Fibroblast of gingiva (primary cell): Measurements from ENCODE around the gene PTPRU.
"Not testable (repeated sequence)": the region's sequence is repeated elsewhere in the genome, so short reads cannot be mapped to it uniquely, and the experiment has no call there.

Experiments
- DNase-seq: peaks from one replicate; pipeline ENCODE4 v3.0.0-alpha.2; 2011; ENCODE audit warnings: low read depth

PTPRU gene

DNA sequence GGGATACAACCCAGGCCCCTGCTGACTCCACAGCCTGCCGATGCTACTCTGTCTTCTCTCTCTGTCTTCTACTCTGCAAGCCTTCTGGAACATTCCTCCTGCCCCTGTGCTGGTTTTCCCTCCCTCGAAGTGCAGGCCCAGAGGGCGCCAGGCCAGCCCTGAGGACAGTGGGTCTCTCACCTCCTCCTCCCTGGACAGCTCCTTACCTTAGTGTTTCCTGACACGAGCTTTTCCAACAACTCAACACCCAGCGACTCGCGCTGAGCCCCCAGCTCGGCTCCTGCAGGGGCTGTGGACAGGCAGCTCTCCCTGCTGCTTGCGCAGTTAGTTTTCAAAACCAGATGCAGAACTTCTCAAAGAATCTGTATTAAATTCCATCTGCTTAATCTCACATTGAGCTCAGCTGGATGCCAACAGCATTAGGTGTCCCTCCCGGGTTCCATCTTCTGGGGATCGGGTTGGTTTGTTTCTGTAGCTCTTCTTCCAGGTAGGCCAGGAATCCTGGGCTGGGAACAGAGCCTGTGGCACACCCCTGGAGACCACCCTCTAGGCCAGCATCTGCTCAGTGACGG is 54.2 kb downstream of the PTPRU start:
- DNase-seq, result no peak

DNA sequence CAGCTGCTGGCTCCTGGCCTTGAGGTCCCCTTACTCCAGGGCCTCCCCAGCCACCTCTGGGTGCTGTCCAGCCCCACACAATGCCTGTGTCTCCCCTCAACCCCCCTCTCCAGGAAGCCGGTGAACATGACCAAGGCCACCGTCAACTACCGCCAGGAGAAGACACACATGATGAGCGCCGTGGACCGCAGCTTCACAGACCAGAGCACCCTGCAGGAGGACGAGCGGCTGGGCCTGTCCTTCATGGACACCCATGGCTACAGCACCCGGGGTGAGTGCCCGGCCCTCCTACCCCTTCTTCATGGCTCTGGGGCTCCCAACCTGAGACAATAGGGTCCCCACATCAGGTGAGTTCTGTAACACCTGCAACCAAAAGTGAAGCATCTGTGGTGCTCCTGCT is 55.4 kb downstream of the PTPRU start:
- DNase-seq, result no peak

DNA sequence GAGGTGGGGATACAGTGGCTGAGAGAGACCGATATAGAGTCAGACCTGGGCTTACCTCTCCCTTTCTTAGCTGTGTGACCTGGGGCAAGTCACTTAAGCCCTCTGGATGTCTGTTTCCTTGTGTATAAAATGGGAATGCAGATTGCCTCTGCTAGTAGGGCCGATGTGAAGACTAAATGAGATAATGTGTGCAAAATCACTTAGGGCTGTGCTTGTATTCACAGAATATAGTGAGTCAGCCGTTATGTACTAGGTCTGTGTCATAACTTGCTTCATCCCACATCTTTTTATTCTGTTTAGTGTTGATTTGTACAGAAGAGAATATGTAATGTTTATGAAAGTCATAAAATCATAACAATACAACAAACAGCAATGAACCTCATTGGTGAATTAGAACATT is 56.0 kb downstream of the PTPRU start:
- no peak for DNase-seq

DNA sequence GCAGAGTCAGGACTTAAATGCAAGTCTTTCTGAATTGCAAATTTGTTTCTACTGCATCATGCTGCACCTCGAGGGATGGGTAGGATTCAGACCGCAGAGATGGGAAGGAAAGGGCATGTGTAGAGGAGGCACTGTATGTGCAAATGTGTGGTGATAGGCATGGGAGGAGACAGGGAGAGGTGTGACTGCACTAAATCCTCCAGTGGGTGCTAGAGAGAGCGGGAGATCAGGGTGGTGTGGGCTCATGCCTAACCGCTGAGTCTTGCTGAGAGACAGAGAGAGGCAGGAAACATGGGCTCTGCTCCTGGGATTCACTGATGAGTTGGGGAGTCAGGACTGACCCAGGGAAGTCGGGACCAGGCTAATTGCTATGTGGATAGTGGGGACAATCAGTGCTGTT is 61.1 kb downstream of the PTPRU start:
- DNase-seq, result no peak

DNA sequence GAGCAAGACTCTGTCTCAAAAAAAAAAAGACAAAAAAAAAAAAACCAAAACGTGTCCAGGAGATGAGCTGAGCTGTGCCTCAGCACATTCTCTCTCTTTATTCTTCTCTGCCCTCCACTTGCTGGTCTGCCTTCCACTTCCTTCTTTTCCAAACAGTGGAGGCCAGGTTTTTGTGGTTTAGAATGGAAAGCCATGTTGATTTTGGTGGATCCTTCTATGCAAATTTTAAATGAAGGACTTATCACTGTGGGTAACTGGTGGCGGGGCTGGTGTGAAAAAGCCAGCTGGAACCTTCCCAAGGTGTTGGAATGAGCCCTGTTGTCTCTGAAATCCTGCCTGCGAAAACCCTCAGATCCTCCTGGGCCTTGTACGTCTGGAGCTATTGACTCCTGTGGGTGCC is 61.9 kb downstream of the PTPRU start:
- no peak for DNase-seq

DNA sequence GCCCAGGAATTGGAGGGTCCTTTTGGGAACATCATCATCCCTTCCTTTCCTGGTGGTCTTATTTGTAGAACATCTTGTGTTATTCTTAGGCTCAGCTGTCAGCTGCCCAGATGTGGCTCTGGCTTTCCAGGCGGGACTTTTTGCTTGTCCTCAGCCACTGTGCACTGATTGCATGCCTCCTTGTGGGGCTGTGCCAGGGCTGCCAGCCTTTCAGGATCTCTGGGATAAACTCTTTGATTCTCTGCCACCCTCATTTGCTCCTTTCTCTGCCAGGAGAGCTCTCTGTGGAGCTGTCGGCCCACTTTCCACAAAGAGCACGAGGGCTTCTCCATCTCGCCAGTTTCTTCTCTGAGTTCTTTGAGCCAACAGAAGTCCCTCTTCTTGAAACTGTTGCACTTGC is 63.1 kb downstream of the PTPRU start:
- DNase-seq, result no peak

DNA sequence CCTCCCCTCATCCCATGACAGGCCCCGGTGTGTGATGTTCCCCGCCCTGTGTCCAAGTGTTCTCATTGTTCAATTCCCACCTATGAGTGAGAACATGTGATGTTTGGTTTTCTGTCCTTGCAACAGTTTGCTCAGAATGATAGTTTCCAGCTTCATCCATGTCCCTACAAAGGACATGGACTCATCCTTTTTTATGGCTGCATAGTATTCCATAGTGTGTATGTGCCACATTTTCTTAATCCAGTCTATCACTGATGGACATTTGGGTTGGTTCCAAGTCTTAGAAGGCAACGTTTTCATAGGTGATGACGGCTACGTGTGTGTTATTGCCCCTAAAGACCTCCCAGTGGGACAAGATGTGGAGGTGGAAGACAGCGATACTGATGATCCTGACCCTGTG is 65.4 kb downstream of the PTPRU start:
- DNase-seq, result not testable (repeated sequence)

DNA sequence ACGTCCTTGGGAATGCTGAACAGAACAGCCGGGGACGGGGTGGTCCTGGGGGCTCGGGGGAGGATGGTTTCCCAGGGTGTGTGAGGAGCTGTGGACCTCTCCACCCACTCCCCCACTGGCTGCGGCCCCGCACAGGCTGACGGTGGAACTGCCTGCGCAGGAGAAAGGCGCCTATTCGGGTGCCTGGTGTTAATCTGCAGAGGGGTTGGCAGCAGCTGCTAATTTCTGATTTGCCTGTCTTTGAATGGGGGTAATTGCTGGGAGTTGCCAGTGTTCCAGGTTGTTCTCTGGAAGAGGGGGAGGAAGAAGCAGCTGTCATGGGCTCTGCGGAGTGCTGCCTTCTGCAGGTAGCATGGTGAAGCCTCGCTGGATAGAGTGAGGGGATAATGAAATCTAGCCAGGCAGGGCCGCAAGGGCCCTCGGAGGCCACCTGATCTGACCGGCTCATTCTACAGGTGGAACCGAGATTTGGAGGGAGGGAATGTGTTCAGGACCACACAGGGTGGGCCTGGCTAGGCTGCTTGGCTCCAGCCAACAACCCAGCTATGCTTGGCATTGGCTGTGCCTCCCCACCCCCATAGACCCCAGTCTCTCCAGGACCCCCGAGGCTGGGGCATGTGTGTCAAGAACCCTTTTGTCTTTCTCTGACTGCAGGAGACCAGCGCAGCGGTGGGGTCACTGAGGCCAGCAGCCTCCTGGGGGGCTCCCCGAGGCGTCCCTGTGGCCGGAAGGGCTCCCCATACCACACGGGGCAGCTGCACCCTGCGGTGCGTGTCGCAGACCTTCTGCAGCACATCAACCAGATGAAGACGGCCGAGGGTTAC is 67.1 kb downstream of the PTPRU start:
- DNase-seq, result no peak

DNA sequence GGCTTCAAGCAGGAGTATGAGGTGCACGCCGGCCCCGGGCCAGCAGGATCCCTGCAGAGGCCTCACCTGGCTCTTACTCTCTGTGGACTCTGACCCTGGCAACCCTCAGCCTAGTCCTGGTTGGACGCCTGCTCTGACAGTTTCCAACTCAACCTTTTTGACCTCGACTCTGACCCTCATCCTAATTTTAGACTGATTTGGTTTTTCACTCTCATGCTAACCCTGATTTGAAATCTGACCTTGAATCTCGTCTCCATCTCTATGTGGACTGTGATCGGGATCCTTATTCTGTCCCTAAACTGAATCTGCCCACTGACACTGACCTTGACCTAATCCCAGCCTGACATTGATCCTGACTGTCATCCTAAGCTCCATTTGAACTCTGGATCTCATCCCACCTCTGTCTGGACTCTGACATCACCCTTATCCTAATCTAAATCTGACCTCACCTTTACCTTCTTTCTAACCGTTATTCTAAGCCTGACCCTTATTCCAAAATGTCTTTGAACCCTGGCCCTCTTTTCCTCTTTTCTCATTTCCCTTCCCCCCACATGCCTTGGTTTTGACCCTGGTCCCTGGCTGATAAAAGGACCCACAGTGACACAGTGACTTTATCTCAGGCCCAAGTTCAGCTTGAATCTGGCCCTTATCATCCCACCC is 67.8 kb downstream of the PTPRU start:
- no peak for DNase-seq

DNA sequence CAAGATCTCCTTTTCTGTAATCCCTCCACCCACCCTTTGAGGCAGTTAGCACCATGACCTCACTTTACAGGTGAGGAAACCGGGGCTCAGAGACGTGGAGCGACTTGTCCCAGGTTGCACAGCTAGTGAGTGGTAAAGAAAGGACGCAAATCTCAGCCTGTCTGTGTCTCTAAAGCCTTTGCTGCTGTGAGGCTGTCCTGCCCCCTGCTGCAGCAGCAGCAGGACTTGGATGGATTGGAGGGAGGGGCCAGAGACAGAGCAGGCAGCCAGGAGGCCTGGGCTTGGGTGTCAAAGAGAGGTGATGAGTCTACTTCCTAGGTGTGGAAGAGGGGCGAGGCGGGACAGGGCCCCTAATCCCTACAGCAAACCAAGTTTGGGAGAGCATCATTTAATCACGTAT is 69.6 kb downstream of the PTPRU start:
- no peak for DNase-seq

DNA sequence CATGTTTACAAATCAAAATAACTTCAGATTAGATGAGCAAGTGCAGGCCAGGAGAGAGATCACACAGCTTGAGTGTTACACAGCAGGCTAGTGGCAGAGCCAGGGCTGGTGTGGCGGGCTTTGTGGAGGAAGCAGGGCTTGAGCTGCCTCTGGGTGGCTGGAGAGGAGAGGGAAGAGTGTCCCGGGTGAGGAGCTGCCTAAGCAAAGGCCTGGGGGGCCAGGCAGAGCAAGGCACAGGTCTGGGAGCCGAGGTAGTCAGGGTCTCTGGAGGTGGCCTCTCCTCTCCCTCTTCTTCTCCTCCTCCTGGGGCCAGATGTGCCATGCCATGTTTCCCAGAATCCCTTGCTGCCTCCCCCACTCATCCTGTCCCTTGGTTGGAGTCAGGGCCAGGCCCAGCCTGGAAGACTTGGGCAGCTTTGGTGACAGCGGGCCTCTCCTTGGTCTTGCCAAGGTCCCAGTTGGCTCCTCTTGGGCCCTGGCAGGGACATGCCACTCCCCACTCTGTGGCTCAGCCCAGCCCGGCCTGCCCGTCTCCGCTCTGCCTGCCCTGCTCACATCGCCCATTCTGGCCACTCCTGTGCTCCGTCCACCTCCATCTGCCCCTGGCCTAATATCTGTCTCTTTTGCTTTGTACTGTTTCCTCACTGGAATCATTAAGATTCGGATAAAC is 70.3 kb downstream of the PTPRU start:
- no peak for DNase-seq

DNA sequence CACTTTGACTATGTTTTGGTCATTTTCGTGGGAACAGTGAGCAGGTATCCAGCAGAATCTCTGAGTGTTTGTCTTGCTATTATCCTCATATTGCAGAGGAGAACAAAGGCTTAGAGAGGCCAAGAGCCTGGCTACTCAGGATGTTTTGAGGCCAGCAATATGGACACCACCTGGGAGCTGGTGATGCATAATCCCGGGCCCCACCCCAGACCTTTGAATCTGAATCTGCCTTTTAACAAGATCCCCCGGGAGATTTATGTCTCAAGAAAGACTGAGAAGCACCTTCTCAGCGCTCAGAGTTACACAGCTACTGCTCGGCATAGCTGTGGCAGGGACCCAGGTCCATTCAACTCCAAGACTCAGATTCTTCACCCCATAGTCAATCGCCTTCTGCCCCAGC is 72.8 kb downstream of the PTPRU start:
- no peak for DNase-seq

DNA sequence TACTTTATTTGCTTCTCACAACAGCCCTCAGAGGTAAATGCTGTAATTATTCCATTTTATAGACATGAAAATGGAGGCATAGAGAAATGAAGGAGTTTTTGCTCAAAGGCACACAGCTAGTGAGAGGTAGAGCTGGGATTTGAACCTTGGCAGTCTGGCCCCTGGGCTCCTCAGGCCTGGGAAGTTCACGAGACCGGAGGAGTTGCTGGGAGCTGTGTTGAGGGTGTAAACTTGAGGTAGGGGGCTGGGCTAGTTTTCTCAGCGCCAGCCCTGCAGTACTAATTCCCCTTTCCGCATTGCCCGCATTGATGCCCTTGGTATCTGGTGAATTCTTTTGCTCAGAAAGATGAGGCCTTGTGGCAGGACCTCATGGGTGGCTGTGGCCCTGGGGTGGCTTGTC is 73.3 kb downstream of the PTPRU start:
- no peak for DNase-seq

DNA sequence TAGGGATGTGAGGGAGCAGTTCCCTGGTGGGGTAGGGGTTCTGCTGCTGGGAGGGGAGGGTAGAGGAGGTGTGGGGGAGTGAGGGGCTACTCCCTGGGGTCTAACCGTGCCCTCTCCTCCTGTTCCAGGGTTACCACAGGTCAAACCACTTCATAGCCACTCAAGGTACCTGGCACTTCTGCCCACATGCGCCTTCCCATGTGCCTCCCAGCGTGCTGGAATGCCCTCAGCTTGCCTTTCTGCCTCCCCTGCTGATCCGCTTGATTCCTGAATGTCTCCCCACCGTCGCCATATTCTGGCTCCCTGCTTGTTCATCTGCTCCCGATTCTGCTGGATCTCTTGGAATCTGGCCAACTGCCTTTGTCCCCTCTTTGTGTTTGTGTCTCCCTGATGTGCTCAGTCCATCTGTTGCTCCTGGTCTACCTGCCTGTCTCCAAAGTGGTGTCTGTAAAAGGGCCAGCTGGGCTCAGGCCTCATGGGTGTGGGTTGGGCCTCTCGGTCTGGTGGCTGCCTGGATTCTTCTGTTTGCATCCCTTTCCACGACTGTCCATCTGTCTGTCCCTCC is 74.4 kb downstream of the PTPRU start:
- no peak for DNase-seq

DNA sequence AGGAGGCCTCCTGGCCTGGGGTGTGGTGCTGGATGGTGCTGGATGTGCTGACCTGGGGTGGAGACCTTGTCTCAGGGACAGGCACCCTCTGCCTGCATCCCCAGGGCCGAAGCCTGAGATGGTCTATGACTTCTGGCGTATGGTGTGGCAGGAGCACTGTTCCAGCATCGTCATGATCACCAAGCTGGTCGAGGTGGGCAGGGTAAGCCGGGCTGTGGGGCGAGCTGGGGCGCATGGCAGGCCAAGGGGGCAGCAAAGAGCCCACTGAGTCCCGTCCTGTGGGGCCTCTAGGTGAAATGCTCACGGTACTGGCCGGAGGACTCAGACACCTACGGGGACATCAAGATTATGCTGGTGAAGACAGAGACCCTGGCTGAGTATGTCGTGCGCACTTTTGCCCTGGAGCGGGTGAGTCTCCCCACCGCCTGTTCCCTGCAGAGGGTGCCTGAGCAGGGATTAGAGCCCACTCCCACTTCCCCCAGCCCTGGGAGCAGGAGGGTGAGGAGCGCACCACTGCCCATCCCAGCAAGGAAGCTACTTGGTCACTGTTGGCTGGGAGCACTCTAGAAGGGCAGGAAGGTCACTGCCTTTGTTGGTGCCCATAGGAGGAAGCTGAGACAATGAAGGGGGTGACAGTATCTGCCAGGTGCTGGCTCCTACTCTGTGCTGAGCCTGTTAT is 75.2 kb downstream of the PTPRU start:
- no peak for DNase-seq

DNA sequence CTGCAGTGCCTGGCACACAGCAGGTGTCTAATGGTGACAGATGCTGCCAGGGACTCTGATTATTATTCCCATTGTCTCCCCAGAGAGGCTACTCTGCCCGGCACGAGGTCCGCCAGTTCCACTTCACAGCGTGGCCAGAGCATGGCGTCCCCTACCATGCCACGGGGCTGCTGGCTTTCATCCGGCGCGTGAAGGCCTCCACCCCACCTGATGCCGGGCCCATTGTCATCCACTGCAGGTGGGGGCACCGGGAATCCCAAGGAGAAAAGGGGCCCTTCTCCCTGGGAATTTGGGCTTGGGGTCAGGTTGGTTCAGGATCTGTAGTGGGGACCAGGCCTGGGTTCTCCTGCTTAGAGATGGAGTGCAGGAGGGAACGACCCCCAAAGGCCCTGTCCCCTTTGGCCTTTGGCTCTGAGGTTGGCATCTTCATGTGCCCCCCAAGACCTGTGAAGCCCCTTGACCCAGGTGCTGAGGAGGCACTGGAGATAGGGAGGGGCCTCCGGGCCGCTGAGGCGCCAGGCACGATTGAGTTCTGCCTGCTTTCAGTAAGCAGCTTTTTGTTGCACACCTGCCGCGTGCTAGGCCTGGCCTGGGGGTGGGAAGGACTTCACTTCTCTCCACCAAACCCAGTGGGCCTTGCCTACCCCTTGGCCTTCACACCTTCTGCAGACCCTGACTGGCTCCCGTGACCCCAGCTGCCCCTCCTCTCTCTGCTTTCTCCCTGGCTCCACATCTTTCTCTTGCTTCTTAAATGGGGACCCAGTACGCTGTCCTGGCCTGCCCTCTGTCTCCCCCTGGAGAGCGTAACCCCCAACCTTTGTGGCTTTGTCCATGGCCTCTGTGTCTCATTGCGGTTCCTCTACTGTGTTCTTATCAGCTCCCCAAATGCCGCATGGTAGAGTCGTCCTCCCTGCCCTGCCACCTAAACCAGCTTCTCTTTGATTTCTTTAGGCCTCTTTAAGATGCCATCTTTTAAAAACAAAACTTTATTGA is 76.4 kb downstream of the PTPRU start:
- no peak for DNase-seq

DNA sequence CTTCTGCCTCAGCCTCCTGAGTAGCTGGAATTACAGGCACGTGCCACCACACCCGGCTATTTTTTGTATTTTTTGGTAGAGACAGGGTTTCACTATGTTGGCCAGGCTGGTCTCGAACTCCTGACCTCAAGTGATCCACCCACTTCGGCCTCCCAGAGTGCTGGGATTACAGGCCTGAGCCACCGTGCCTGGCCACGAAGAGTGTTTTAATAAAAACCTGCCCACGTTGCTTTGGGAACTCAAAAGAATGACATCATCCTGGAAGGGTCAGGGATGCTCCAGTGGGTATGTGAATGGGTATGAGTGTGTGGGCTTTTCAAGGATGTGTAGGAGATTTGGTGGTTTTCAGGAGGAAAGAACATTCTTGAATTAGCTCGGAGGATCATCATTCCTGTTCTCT is 78.4 kb downstream of the PTPRU start:
- not testable (repeated sequence) for DNase-seq

DNA sequence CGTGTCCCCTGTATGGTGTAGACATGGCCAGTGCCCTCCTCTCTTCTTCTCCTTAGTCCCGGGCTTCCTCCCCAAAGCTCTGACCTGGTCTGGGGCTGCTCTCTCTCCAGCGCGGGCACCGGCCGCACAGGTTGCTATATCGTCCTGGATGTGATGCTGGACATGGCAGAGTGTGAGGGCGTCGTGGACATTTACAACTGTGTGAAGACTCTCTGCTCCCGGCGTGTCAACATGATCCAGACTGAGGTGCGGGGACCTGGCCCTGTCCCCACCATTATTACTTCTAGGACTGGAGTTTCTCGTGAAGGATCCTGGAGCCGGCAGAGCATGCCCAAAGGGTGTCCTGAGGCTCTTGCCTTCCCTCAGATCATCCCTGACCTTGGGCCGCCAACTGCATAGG is 78.9 kb downstream of the PTPRU start:
- no peak for DNase-seq

DNA sequence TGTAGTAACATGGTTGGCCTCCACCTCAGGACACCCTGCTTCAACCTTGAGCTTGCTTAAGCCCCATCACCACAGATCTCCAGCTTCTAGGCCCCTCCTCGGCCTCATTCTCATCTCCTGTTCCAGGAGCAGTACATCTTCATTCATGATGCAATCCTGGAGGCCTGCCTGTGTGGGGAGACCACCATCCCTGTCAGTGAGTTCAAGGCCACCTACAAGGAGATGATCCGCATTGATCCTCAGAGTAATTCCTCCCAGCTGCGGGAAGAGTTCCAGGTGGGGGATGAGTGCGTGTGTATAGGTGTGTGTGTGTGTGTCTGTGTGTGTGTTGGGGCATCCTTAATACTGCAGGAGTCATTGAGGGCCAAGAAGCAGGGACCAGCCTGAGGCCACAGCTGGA is 79.6 kb downstream of the PTPRU start:
- DNase-seq, result no peak

DNA sequence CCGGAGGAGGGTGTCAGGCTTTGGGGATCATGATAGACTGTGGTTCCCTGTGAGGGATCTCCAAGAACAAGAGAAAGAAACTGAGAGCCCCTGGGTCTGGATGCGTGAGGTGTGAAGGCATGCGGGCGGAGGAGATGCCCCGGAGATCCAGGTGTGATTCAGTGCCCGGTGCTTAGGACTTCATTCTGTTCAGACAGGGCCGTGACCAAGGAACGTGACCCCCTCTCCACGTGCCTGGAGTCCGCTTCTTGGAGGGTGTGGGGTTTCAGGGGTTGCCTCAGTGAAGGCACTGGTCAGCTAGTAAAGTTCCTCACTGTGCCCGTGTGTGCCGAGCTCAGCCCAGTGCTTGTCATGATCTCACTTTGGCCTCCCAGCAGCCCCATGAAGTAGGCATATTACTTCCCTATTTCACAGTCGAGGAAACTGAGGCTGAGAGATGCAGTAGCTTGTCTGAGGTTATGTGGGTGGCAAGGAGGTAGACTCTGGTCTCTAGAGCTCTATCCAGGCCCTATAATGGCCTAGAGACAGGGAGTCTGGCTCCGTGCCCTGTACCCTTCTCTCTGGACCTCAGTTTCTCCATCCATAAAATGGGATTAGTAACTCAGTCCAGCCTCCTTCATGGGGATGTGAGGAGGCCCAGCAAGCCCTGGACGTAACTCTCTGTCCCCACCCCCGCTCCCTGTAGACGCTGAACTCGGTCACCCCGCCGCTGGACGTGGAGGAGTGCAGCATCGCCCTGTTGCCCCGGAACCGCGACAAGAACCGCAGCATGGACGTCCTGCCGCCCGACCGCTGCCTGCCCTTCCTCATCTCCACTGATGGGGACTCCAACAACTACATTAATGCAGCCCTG is 81.0 kb downstream of the PTPRU start:
- DNase-seq, result no peak
